Cerebellar nuclear complex (tissue), 1 donor: Measurements from ENCODE around the gene IFIT1B.
"Not testable (repeated sequence)": the region's sequence is repeated elsewhere in the genome, so short reads cannot be mapped to it uniquely, and the experiment has no call there.

Experiments
- DNase-seq, 2 experiments: peaks; one replicate each; lab custom pipeline; 2025; lab: John Stamatoyannopoulos, UW

The IFIT1B gene, protein sequence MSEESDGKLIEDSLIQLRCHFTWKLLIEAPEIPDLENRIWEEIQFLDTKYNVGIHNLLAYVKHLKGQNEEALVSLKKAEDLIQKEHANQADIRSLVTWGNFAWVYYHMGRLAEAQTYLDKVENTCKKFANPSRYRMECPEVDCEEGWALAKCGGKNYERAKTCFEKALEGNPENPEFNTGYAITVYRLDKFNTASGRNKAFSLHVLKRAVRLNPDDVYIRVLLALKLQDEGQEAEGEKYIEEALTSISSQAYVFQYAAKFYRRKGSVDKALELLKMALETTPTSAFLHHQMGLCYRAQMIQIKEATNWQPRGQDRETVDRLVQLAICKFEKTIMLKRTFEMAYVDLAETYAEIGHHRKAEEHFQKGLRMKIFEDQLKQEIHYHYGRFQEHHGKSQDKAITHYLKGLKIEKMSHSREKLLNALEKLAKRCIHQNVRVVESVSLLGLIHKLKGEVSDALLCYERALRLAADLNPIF

DNA sequence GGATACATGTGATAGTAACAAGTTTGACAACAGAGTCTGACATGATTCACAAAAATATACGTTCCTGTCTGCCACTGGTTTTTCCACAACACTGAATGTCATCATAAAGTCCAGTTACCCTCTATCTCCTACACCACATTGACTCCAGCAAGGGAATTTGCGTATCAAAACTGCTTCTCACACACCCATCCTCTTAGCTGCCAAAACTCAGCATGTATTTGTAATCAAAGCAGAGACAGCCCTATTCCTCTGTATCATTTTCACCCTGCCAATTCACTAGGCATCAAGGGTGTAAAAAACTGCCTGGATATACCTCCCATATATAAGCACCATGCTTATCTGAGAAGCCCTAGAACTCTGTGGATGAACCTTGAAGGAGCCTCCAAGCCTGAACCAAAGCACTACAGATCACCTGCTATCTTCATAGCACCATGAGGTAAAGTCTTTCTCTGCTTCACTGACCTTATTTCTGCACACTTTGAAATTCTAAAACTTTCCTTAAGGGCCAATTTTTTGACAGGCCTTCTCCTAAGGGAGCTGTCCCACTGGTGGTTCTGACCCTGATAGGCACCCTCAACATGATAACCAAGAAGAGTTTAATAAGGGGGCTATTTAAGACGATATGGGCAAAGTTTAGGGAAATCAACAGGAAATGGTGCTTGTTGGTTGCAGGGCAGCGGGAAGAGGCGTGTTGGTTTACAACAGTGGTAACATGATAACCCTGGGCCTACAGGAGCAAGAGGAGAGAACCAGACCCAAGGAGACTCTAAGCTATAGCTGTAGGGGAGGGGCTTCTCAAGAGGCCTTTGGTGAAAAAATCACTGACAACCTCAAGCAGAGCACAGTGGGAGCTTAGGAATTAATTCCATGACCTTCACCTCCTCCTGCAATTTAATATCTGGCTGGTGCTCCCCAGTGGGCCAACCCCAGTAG, at the start of gene IFIT1B:
IFIT1B (plus strand) TSS at position 352 of the 933 bp plus-strand sequence; CDS start at position 432, 80 bp downstream.
- no peak for DNase-seq

DNA sequence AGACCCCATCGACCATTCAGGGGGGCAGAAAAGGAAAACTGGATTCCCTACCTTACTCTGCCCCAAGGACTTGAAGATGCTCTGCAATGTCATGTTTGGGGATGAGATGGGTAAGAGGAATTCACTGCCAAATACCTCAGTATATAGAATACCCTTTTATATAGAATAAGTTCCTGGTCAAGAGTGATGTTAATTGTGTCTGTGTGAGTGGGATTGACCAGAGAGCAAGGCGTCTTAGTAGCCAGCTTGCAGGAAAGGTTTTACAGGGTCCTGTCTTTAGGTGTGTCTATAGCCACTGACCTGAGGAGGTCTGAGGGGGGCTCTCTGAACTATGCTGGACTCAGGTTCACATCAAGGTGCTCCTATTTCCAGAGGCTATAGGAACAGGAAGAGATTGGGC, 48.7 kb upstream of the IFIT1B start:
- DNase-seq: no peak

DNA sequence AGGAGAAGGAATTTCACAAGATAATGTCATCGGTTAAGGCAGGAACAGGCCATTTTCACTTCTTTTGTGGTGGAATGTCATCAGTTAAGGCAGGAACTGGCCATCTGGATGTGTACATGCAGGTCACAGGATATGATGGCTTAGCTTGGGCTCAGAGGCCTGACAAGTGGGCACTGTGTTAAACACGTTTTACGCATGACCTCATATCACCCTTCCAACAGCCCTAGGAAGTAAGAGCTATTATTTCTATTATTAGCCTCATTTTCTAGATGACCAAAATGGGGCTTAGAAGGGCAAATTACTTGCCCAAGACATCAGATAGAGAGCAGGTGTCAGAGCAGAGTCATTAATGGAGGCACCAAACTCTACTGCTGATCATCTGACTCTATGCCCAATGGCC, 47.8 kb upstream of the IFIT1B start:
- DNase-seq: not testable (repeated sequence)

DNA sequence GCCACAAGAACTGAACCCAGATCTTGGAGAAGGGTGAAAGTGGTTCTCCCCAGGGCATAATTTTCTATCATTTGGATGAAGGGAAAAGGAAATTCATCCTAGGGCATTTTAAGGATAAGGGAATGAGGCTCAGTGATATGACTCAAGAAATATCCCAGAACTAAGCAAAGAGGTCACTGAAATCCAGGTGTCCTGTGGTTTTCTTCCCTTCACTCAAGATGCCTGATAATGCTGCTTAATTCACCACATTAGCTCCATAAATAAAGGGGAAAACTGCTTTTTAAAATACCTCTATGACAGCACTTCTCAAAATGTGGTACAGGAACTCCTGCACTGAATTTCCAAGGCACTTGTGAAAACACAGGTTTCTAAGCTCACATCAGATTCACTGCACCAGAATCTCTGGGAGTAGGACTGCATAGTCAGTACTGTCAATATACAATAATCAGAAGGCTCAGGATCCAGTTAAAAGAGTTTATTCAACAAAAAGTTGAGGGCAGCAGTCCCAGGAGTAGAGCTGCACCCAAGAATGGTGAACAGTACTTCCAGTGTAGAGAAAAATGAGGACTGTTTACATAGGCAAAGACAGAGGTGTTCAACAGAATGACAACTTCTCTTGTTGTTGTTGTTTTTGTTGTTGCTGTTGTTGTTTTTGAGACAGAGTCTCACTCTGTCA, 47.2 kb upstream of the IFIT1B start:
- no peak for DNase-seq

DNA sequence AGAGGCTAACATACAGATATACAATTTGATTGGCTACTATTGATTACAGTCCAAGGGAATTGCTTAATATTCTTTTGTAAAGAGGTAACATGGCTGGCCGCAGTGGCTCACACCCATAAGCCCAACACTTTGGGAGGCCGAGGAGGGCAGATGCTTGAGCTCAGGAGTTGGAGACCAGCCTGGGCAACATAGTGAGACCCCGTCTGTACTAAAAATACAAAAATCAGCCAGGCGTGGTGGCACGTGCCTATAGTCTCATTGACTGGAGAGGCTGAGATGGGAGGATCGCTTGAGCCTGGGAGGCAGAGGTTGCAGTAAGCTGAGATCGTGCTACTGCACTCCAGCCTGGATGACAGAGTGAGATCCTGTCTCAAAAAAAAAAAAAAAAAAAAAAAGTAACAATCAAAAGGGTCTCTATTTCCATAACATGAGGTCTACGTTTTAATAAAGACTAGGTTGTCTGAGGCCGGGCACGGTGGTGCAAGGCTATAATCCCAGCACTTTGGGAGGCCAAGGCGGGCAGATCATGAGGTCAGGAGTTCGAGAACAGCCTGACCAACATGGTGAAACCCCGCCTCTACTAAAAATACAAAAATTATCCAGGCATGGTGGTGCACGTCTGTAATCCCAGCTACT, 46.3 kb upstream of the IFIT1B start:
- not testable (repeated sequence) for DNase-seq

DNA sequence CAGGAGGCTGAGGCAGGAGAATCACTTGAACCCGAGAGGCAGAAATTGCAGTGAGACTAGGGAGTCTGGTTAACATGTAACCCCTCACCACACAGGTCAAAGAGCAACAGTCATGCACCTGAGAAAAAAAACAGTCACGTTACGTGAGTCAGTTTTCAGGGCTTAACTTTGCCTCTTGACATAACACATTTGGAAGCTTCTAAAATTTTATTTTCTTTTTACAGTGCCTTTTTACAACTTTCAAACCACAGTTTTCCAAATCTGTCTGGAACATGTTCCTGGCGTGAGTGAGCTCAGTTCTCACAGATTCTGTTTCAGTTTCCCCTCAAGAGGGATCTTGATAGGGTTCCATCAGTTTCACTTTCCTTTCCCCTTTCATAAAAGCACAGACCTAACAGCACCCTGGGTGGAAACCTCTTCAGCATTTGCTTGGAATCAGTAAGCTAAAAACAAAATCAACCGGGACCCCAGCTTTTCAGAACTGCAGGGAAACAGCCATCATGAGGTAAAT, 45.7 kb upstream of the IFIT1B start:
- DNase-seq: no peak

DNA sequence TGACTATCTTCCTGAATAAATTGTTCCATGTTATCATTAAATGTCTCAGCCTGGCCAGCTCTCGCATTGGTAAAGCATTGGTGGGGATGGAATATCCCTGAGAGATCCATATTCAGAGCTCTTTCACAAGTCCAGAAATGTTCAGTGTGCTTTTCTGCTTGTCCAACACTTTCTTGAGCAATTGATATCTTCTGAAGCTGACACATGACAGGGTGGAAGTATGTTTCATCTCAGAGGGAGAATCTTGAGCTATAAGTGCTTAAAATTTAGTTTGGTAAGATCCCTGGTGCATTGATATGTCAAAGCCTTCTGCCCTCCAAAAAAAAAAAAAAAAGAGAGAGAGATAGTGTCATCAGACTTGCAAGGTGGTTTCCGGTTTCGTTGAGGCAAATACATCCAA, 42.6 kb upstream of the IFIT1B start:
- no peak for DNase-seq

DNA sequence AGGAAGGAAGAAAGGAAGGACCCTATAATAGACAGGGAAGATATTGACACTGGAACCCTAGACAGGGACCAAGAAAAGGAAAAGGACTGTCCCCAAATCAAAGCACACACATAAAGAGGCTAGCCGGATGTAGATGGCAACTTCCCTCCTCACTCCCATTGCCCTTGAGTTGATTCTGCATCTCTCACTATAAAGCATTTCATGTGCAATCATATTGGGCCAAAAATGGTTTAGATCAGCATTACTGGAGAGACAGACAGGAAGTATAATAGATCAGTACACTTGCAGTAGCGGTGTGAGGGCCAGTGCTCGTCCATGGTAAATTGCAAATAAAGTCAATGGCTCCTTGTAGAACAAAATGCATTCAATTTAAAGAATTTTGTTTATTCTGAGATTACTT, 41.6 kb upstream of the IFIT1B start:
- DNase-seq: no peak

DNA sequence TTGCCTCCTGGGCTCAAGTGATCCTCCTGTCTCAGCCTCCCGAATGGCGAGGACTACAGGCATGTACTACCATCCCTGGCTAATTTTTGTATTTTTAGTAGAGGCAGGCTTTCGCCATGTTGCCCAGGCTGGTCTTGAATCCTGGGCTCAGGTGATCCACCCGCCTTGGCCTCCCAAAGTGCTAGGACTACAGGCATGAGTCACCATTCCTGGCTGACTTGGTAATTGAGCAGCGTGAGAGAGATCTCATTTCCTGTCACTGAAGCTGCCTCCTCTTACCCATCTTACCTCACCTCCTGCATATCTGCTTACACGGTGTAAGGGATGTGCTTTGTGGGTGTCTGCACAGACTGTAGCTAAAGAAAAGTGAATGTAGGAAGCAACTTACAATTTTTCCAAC, 40.4 kb upstream of the IFIT1B start:
- DNase-seq: no peak

DNA sequence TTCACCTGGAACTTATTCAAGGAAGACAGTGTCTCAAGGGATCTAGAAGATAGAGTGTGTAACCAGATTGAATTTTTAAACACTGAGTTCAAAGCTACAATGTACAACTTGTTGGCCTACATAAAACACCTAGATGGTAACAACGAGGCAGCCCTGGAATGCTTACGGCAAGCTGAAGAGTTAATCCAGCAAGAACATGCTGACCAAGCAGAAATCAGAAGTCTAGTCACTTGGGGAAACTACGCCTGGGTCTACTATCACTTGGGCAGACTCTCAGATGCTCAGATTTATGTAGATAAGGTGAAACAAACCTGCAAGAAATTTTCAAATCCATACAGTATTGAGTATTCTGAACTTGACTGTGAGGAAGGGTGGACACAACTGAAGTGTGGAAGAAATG, 39.1 kb upstream of the IFIT1B start:
- DNase-seq: no peak

DNA sequence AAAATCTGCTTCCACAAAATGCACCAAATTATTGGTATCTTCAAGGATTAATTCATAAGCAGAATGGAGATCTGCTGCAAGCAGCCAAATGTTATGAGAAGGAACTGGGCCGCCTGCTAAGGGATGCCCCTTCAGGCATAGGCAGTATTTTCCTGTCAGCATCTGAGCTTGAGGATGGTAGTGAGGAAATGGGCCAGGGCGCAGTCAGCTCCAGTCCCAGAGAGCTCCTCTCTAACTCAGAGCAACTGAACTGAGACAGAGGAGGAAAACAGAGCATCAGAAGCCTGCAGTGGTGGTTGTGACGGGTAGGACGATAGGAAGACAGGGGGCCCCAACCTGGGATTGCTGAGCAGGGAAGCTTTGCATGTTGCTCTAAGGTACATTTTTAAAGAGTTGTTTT, 38.0 kb upstream of the IFIT1B start:
- no peak for DNase-seq

DNA sequence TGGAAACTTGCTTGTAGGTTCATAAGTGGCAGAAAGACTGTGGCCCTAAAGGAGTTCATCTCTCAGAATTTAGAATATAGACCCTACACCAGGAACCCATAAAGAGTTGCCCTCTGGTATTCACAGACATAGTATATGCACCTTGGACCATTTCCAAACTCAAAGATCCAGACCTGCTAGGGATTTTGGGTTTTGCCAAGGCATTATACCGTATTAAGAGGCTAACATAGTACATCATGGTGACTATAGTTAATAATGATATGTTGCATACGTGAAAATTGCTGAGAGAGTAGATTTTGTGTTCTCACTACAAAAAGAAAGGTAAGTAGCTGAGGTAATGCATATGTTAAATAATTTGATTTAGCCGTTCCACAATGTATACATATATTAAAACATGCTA, 36.2 kb upstream of the IFIT1B start:
- no peak for DNase-seq

DNA sequence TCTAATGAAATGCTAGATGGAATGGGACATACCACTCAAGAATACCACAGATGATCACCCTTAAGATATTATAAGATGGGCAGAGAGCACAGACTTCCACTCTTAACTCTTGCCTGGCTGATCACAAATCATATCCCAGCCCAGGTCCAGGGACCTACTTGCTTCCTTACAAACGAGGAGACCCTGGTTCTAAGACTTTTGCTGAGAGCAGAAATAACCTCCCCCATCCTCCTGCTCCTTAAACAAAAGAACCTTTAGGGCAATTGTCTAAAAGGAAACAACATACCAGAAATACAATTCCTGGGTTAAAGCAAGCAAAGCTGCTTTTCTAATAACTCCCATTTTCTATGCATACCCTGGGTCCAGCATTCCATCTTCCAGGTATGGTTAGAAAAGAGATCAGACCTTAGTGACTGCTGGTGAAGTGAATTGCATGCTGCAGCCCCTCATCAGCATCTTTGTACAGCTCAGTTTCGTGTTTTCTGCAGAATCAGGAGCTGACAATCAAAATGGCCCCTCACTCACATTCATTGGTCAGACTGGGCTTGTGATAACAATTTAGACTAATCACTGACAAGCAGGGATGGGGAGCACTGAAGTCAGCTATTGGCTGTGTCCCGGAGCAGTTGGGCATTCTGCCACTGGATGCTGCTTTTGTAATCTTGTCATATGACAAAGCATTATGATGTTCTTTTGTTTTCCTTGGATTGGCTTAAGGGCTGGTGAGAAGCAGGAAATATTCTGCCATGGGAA, 35.5 kb upstream of the IFIT1B start:
- DNase-seq: peak; percentile 94 to 95

DNA sequence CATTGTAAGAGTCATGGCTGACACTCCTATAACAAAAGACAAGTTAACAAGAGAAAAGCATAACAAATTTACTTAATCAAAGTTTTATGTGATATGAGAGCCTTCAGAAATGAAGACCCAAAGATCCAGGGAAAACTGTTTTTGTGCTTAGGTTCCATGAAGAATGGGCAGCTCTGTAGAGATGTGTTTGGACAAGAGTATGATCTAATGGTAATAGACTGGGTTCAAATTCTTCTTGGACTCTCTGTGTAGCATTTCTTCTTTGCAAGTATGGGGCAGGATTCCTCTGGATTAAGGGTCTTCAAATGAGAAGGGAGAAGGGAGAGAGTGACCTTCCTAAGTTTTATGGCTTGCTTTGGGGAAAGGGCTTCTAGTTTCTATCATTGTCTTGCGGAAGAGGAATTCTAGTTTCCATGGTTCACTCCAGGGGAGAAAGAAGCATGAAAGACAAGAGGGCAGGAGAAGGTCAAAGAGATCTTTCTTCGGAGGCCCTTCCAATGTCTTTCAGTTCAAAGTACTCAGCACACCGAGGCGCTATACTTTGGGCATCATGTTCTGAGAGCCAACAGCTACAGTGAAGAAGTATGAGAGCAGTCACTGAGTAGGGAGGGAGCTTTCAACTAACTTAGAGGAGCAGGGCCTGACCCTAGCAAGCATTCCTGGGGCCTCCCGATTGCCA, 34.6 kb upstream of the IFIT1B start:
- DNase-seq: no peak

DNA sequence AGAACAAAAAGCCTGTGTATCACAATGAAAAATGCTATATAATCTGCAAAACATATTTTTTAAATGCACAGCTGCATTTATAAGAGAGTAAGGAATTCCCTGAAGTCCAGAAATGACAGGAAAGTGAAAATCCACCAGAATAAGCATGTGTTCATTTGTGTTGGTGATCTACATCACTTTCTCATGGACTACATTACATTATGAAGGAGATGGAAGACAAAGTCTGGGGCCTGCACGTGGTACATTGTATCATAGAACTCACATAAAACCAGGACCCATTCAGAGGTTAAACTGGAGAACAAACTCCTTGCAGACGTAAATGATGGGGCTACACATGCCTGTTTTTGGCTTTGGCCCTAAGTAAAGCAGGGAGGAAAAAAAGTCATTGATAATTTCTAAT, 33.7 kb upstream of the IFIT1B start:
- no peak for DNase-seq

DNA sequence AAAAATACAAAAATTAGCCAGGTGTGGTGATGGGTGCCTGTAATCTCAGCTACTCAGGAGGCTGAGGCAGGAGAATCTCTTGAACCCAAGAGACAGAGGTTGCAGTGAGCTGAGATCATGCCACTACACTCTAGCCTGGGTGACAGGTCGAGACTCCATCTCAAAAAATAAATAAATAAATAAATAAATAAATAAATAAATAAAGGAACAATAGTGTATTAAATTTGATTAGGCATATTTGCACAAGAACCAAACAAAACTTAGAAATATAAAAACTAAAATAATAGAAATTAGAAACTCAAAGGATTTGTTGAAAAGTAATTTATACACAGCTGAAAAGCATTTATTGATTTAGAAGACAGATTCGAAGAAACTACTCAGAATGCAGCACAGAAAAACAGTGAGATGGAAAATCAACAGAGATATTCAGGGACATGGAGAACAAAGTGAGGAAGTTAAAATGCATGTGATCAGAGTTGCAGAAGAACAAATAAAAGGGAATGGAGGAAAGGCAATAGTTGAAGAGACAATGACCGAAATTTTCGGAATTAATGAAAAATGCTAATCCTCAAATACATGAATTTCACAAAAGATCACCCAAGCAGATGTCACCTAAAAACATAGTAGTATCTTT, 32.4 kb upstream of the IFIT1B start:
- no peak for DNase-seq

DNA sequence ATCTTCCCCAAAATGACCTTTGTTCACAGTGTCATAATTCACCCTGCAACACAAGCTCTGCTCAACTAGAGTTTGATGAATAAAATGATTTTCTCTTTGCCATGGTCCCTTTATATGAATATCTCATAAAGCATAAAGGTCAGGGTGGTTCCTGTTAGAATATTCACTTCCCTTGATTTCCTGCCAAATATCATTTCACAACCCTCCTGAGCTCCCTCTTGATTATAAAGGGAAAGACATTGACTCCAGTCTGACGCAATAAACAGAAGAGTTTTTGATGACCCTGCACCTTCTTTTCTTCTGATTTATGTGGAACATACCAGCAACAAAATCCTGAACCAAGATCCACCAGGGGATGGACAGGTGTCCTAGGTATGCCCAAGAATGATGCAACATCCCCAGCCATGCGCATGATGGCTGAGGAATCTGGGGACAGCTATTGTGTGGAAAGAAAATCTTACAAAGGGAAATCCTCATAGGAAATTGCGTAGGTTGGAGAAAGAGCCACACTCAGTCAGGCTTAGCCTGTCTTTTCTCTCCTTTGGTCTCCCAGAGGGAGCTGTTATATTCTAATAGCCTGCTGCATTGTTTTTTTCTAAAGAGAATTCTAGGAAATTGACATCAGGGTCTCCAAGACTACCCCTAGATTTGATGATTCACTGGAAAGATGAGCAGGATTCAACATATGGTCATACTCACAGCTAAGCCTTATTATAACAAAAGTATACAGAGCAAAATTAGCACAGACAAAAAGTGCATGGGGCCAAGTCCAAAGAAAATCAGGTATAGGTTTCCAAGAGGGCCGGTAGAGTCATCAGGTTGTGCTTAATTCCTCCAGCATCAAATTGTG, 31.2 kb upstream of the IFIT1B start:
- DNase-seq: no peak

DNA sequence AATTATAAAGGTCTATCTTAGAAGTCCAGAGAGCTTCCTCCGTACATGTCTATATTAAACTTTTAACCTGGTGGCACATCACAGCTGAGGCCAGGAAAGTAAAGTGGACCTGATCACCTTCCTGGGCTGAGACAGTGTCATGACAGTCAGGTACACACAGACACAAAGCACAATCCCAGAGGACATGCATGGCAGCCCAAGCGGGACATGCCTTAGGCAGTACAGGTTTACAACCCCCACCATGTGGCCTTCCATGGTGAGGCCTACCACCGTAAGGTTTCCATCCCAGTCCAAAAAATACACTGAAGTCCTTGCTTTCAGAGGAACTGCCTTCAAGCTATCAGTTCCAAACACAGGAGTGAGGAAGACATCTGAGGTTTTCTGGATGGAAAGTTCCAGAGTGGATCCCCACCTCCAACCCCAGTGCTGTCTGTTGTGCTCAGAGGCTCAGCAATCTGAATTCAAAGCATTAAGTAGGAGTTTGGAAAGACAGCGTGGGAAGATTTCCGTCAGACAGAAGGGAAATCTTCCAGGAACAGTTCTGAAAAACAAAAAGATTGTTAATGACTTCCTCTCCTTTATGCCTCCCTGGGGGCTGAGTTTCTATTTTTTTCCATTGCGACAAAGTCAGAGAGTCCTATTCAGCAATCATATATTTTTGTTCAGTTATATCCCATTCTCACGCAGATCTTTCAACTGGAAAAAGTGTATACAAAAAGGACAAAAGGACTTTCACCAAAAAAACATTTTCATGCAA, 30.0 kb upstream of the IFIT1B start:
- no peak for DNase-seq
